A673 (cell line): ENCODE data around the gene ADAD2. TPM values are rescaled to one million over a fixed set of nuclear protein-coding genes. Genes with fewer than 3 reads are reported as not detected.

ENCODE experiments used
- Bru-seq: library from RNA; stranded (reverse); fragments of 400-500 nt; gene quantifications from one replicate; lab custom pipeline; 2021; lab: Mats Ljungman, UMichigan
- BruChase-seq, 2 experiments: library from RNA; stranded (reverse); fragments of 400-500 nt; gene quantifications; one replicate each; lab custom pipeline; 2021; lab: Mats Ljungman, UMichigan
- BruUV-seq: library from RNA; stranded (reverse); fragments of 400-500 nt; replicated peaks from 2 replicates; lab custom pipeline; 2021; lab: Mats Ljungman, UMichigan
- CTCF ChIA-PET: fragments of 300-600 bp; sonication (Branson Sonifier 250); formaldehyde crosslinking; loops from one replicate; lab custom pipeline; 2022; ENCODE audit warnings: antibody characterized with exemption; lab: Charles Lee
- POLR2A ChIA-PET: fragments of 300-600 bp; sonication (Branson Sonifier 250); formaldehyde crosslinking; loops from one replicate; lab custom pipeline; 2022; ENCODE audit warnings: antibody characterized with exemption; ENCODE audit not compliant: low non-redundant PET; lab: Charles Lee
- DNase-seq: peaks from one replicate; pipeline ENCODE4 v3.0.0-alpha.2; 2015; ENCODE audit warnings: low spot score
- H3K27ac ChIP-seq: fragments of 200-600 bp; sonication (generic); 2 replicates; pipeline ENCODE4 v1.5.1; 2016; ENCODE audit warnings: mixed run types, low read depth, mild to moderate bottlenecking, mixed read lengths, antibody characterized with exemption, low read length; ENCODE audit not compliant: poor library complexity, severe bottlenecking
- H3K27me3 ChIP-seq: fragments of 200-600 bp; sonication (generic); replicated peaks from 2 replicates; pipeline ENCODE4 v1.6.1; 2017; ENCODE audit warnings: mixed run types, low read depth, mild to moderate bottlenecking, mixed read lengths, antibody characterized with exemption, low read length; ENCODE audit not compliant: insufficient read depth, poor library complexity
- H3K36me3 ChIP-seq: fragments of 200-600 bp; sonication (generic); 2 replicates; pipeline ENCODE4 v1.6.1; 2016; ENCODE audit warnings: mixed run types, mild to moderate bottlenecking, mixed read lengths, antibody characterized with exemption, low read length; ENCODE audit not compliant: insufficient read depth, poor library complexity, severe bottlenecking
- H3K4me1 ChIP-seq: fragments of 200-600 bp; sonication (generic); 2 replicates; pipeline ENCODE4 v1.6.1; 2017; ENCODE audit warnings: mixed run types, mild to moderate bottlenecking, mixed read lengths, antibody characterized with exemption, low read length; ENCODE audit not compliant: insufficient read depth, poor library complexity, severe bottlenecking
- H3K4me3 ChIP-seq: fragments of 200-600 bp; sonication (generic); 2 replicates; pipeline ENCODE4 v1.5.1; 2016; ENCODE audit warnings: low read depth, mixed run types, mild to moderate bottlenecking, mixed read lengths, low read length; ENCODE audit not compliant: poor library complexity, severe bottlenecking
- H3K9me3 ChIP-seq: fragments of 200-600 bp; sonication (generic); 2 replicates; pipeline ENCODE4 v1.6.1; 2016; ENCODE audit warnings: mixed run types, low read depth, mild to moderate bottlenecking, mixed read lengths, antibody characterized with exemption, low read length; ENCODE audit not compliant: poor library complexity, severe bottlenecking
- CTCF ChIP-seq: fragments of 300-800, 200-600 bp; sonication (generic); conservative IDR thresholded peaks from 2 replicates; pipeline ENCODE4 v1.5.1; 2017; ENCODE audit warnings: low read depth, mild to moderate bottlenecking, antibody characterized with exemption, low read length, moderate library complexity, mixed read lengths
- EZH2 ChIP-seq: fragments of 200-600 bp; sonication (generic); IDR thresholded peaks from 2 replicates; pipeline ENCODE4 v1.6.1; 2017; ENCODE audit warnings: borderline replicate concordance, low read depth, mild to moderate bottlenecking, mixed read lengths, antibody characterized with exemption, low read length; ENCODE audit not compliant: poor library complexity, severe bottlenecking
- intact Hi-C: fragments of 100-400 bp; cut with micrococcal nuclease; formaldehyde crosslinking; loops from one replicate; pipeline ENCODE4 v1.10.0; 2022; ENCODE audit not compliant: unreplicated experiment
- long read RNA-seq: library from polyadenylated mRNA; stranded (forward); transcript quantifications from one replicate; pipeline ENCODE4 v2.0.0, GENCODE V29; 2022
- total RNA-seq: library from RNA; stranded (reverse); gene quantifications from 2 replicates; pipeline ENCODE4 v1.2.3, GENCODE V29; 2021

The ADAD2 gene
- total RNA-seq (not detected in 2 replicates), Bru-seq, nascent RNA (not detected), BruChase-seq, experiment 1, labeled RNA remaining after a 2-hour chase (not detected), BruChase-seq, experiment 2, labeled RNA remaining after a 6-hour chase (not detected)
- long read RNA-seq = 0 reads

- ChIA-PET POLR2A (no interaction called here), CTCF (no interaction called here)
- TF ChIP-seq CTCF (no peak), EZH2 (no peak)
- Histone ChIP-seq H3K27ac (no peak within 1 kb of the TSS), H3K9me3 (no peaks in the 10 kb centered on the region), H3K4me3 (no peak within 1 kb of the TSS), H3K36me3 (no peaks in the 10 kb centered on the region), H3K27me3 (no peaks in the 10 kb centered on the region), H3K4me1 (peaks cover 4% of the 10 kb centered on the region)
- no TSS peak for BruUV-seq
- intact Hi-C loops = no loop called here
- DNase-seq = peak; percentile 23
Observed at GRCh38 chr16:84190731-84191388, at the start of gene ADAD2. TSS of gene ADAD2 (plus strand) at chr16:84191157. CDS start at chr16:84191231, 74 bp downstream.

GRCh38 chr16:84143081-84143480, 47.9 kb upstream of the ADAD2 start:
- Histone ChIP-seq H3K27ac (no peak overlapping the region), H3K27me3 (peaks cover 13% of the 10 kb centered on the region), H3K36me3 (no peaks in the 10 kb centered on the region), H3K4me1 (peaks cover 7% of the 10 kb centered on the region), H3K4me3 (no peak overlapping the region), H3K9me3 (no peaks in the 10 kb centered on the region)
- ChIA-PET CTCF (interaction anchor here (0.6 kb wide), 1 partner anchor 59 kb away, joined by 4 read pairs; no protein-coding TSS in a partner anchor), POLR2A (no interaction called here)
- intact Hi-C loops = no loop called here
- DNase-seq = no peak
- TF ChIP-seq CTCF = no peak
- no peak for TF ChIP-seq EZH2
- BruUV-seq = no TSS peak

GRCh38 chr16:84143784-84144199, 47.2 kb upstream of the ADAD2 start:
- Histone ChIP-seq H3K36me3 (no peaks in the 10 kb centered on the region), H3K4me3 (peak overlapping the region; percentile 81), H3K27me3 (peaks cover 16% of the 10 kb centered on the region), H3K27ac (peak overlapping the region; percentile 86), H3K4me1 (peaks cover 4% of the 10 kb centered on the region), H3K9me3 (no peaks in the 10 kb centered on the region)
- POLR2A ChIA-PET = no interaction called here
- CTCF ChIA-PET = interaction anchor here (0.6 kb wide), 1 partner anchor 59 kb away, joined by 4 read pairs; no protein-coding TSS in a partner anchor
- no TSS peak for BruUV-seq
- TF ChIP-seq EZH2 (no peak), CTCF (no peak)
- no peak for DNase-seq
- intact Hi-C loops = no loop called here
